GM18868 (cell line): ENCODE data around the gene CMKLR1.

Experiments
- ATAC-seq: cut with Tn5 transposase; IDR thresholded peaks from one replicate; pipeline ENCODE4 v1.9.1; 2021; ENCODE audit warnings: mild to moderate bottlenecking, moderate library complexity; ENCODE audit not compliant: unreplicated experiment

The CMKLR1 gene

GRCh38 chr12:108270035-108270848 lies 68.9 kb downstream of the CMKLR1 start:
- ATAC-seq, result no peak

GRCh38 chr12:108269224-108269623 lies 69.9 kb downstream of the CMKLR1 start:
- no peak for ATAC-seq

GRCh38 chr12:108268397-108268796 lies 70.7 kb downstream of the CMKLR1 start:
- no peak for ATAC-seq

GRCh38 chr12:108267450-108267849 lies 71.7 kb downstream of the CMKLR1 start:
- no peak for ATAC-seq

- ATAC-seq, result no peak
These were observed 73.0 kb downstream of the CMKLR1 start for GRCh38 chr12:108266131-108266530.

GRCh38 chr12:108265505-108265904 lies 73.6 kb downstream of the CMKLR1 start:
- ATAC-seq, result no peak

- no peak for ATAC-seq
These were observed 78.1 kb downstream of the CMKLR1 start for GRCh38 chr12:108260969-108261368.

GRCh38 chr12:108260039-108260438 lies 79.1 kb downstream of the CMKLR1 start:
- no peak for ATAC-seq

GRCh38 chr12:108257610-108258106 lies 81.5 kb downstream of the CMKLR1 start:
- no peak for ATAC-seq

GRCh38 chr12:108257004-108257403 lies 82.1 kb downstream of the CMKLR1 start:
- no peak for ATAC-seq

- no peak for ATAC-seq
These were observed 83.9 kb downstream of the CMKLR1 start for GRCh38 chr12:108255252-108255602.

GRCh38 chr12:108254517-108255251 lies 84.4 kb downstream of the CMKLR1 start:
- ATAC-seq, result no peak

GRCh38 chr12:108254030-108254429 lies 85.1 kb downstream of the CMKLR1 start:
- ATAC-seq, result no peak

- ATAC-seq, result no peak
These were observed 85.6 kb downstream of the CMKLR1 start for GRCh38 chr12:108253540-108253939.

GRCh38 chr12:108252523-108252922 lies 86.6 kb downstream of the CMKLR1 start:
- ATAC-seq, result no peak

- no peak for ATAC-seq
These were observed 91.1 kb downstream of the CMKLR1 start for GRCh38 chr12:108248011-108248410.

- ATAC-seq, result no peak
These were observed 92.0 kb downstream of the CMKLR1 start for GRCh38 chr12:108247130-108247529.

GRCh38 chr12:108241986-108242703 lies 97.0 kb downstream of the CMKLR1 start:
- ATAC-seq, result no peak

GRCh38 chr12:108240928-108241327 lies 98.2 kb downstream of the CMKLR1 start:
- ATAC-seq, result no peak

GRCh38 chr12:108240027-108240785 lies 98.9 kb downstream of the CMKLR1 start:
- no peak for ATAC-seq

GRCh38 chr12:108239378-108239777 lies 99.7 kb downstream of the CMKLR1 start:
- ATAC-seq, result no peak
